ENCODE results near the gene SLC5A4. TPM values are rescaled to one million over a fixed set of nuclear protein-coding genes. Genes with fewer than 3 reads are reported as not detected.

Gene SLC5A4

Small RNA genes within 50 kb of the gene (small RNA-seq; reads per million reads assigned to genes)
- gene RF02171 (ENCODE audit: low read depth): not detected
